ENCODE results near the gene LSAMP. TPM values are rescaled to one million over a fixed set of nuclear protein-coding genes. Genes with fewer than 3 reads are reported as not detected.

The LSAMP gene
- total RNA-seq, 4 donors from 2014 or later: 1.2 to 3.0 (median 1.8) TPM

- DNase-seq (ENCODE audit: extremely low spot score): no peak
- H3K9me3 ChIP-seq: no peaks in the 10 kb centered on the region
- H3K27ac ChIP-seq (replicated peaks in 1 of 4): no peak overlapping the region
- WGBS: 85% methylated on average over 2 of the region's 2 CpGs
- H3K4me1 ChIP-seq: no peaks in the 10 kb centered on the region
- intact Hi-C loops (cut with DNase I): no loop called here
- H3K4me3 ChIP-seq: no peak overlapping the region
- H3K36me3 ChIP-seq: no peaks in the 10 kb centered on the region
- no peaks in the 10 kb centered on the region for H3K27me3 ChIP-seq
- TF ChIP-seq POLR2AphosphoS5 (IDR thresholded peaks at IDR 0.05): no peak
- no peak for TF ChIP-seq CTCF (IDR thresholded peaks at IDR 0.05)
- no peak for TF ChIP-seq POLR2A (IDR thresholded peaks at IDR 0.05; ENCODE audit: low read depth)
- no peak for TF ChIP-seq EP300 (IDR thresholded peaks at IDR 0.05)
Measured at GRCh38 chr3:115982629-115983028, 462.7 kb downstream of the LSAMP start.

GRCh38 chr3:115982108-115982507 lies 463.2 kb downstream of the LSAMP start:
- Histone ChIP-seq H3K9me3 (no peaks in the 10 kb centered on the region), H3K36me3 (no peaks in the 10 kb centered on the region), H3K4me1 (no peaks in the 10 kb centered on the region), H3K27me3 (no peaks in the 10 kb centered on the region), H3K4me3 (no peak overlapping the region), H3K27ac (replicated peaks in 1 of 4) (no peak overlapping the region)
- DNase-seq (ENCODE audit: extremely low spot score): no peak
- intact Hi-C loops (cut with DNase I): no loop called here
- no peak for TF ChIP-seq EP300 (IDR thresholded peaks at IDR 0.05)
- TF ChIP-seq POLR2AphosphoS5 (IDR thresholded peaks at IDR 0.05): no peak
- no peak for TF ChIP-seq POLR2A (IDR thresholded peaks at IDR 0.05; ENCODE audit: low read depth)
- no peak for TF ChIP-seq CTCF (IDR thresholded peaks at IDR 0.05)
- WGBS: 70% methylated on average over 3 of the region's 3 CpGs

DNA sequence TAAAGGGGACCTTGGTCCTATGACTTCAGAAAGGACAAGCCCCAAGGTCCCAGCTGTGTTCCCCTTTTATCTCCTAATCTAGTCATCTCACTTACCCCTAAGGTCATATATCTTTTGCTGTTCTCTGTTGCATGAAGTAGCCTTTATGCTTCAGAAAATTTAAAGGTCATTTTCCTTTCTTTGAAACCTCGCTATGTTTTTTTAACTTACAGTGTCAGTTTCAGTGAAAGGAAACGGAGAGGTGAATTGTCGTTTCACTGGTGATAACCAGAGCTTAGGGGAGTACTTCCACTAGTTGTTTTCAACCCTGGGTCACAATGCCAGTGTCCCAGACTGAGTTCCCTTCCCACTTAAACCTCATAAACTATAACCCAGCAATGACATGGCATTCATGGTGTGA lies 464.6 kb downstream of the LSAMP start:
- no peak for TF ChIP-seq POLR2A (IDR thresholded peaks at IDR 0.05; ENCODE audit: low read depth)
- TF ChIP-seq EP300 (IDR thresholded peaks at IDR 0.05): no peak
- TF ChIP-seq CTCF (IDR thresholded peaks at IDR 0.05): no peak
- TF ChIP-seq POLR2AphosphoS5 (IDR thresholded peaks at IDR 0.05): no peak
- Histone ChIP-seq H3K9me3 (no peaks in the 10 kb centered on the region), H3K27me3 (no peaks in the 10 kb centered on the region), H3K27ac (replicated peaks in 1 of 4) (no peak overlapping the region), H3K36me3 (no peaks in the 10 kb centered on the region), H3K4me3 (no peak overlapping the region), H3K4me1 (no peaks in the 10 kb centered on the region)
- intact Hi-C loops (cut with DNase I): no loop called here
- DNase-seq (ENCODE audit: extremely low spot score): no peak
- WGBS: 56% methylated on average over 3 of the region's 3 CpGs

DNA sequence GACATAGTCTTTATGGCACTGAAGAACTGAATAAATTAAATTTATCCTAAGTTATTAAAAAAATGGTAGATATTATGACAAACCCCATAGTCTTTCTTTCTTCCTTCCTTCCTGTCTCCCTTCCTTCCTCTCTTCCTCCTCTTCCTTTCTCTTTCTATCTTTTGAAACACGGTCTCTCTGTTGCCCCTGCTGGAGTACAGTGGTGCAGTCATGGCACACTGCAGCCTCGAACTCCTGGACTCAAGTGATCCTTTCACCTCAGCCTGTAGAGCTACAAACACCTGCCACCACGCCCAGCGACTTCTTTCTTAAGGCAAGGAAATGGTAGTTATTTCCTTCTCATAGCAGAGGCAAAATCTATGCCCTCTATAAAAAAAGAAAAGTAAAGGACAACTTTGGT lies 467.4 kb downstream of the LSAMP start:
- no peak for DNase-seq (ENCODE audit: extremely low spot score)
- Histone ChIP-seq H3K27ac (replicated peaks in 1 of 4) (no peak overlapping the region), H3K9me3 (no peaks in the 10 kb centered on the region), H3K4me3 (no peak overlapping the region), H3K4me1 (no peaks in the 10 kb centered on the region), H3K36me3 (no peaks in the 10 kb centered on the region), H3K27me3 (no peaks in the 10 kb centered on the region)
- no peak for TF ChIP-seq POLR2A (IDR thresholded peaks at IDR 0.05; ENCODE audit: low read depth)
- TF ChIP-seq EP300 (IDR thresholded peaks at IDR 0.05): no peak
- no peak for TF ChIP-seq POLR2AphosphoS5 (IDR thresholded peaks at IDR 0.05)
- no peak for TF ChIP-seq CTCF (IDR thresholded peaks at IDR 0.05)
- WGBS: 88% methylated on average over 4 of the region's 4 CpGs
- intact Hi-C loops (cut with DNase I): no loop called here

DNA sequence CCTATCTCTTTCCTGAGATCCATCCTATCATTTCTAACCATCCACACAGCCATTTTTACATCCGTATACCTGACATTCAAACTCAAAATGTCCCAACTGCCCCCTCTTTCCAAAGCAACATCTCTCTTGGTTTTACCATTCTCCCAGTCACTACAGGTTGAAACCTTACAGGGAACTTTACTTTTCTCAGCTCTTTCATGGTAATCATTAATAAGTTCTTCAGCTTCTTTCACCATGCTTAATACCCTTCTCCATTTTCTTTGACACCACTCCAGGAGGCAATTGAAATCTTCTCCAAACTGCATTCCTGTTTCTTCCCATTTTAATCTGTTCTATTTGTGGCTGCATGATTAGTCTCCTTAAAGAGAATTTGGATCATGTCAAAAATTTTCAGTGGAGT lies 469.5 kb downstream of the LSAMP start:
- TF ChIP-seq EP300 (IDR thresholded peaks at IDR 0.05): no peak
- no peak for TF ChIP-seq CTCF (IDR thresholded peaks at IDR 0.05)
- TF ChIP-seq POLR2A (IDR thresholded peaks at IDR 0.05; ENCODE audit: low read depth): no peak
- no peak for TF ChIP-seq POLR2AphosphoS5 (IDR thresholded peaks at IDR 0.05)
- DNase-seq (ENCODE audit: extremely low spot score): no peak
- no peak overlapping the region for H3K4me3 ChIP-seq
- H3K36me3 ChIP-seq: no peaks in the 10 kb centered on the region
- H3K27me3 ChIP-seq: no peaks in the 10 kb centered on the region
- WGBS: 76% methylated on average over 1 of the region's 1 CpG
- H3K9me3 ChIP-seq: no peaks in the 10 kb centered on the region
- H3K4me1 ChIP-seq: no peaks in the 10 kb centered on the region
- intact Hi-C loops (cut with DNase I): no loop called here
- no peak overlapping the region for H3K27ac ChIP-seq (replicated peaks in 1 of 4)

Data from esophagus muscularis mucosa (tissue), 4 donors.